Skeletal muscle tissue (tissue), 4 donors: ENCODE results near the gene UCP2. TPM values are rescaled to one million over a fixed set of nuclear protein-coding genes. Genes with fewer than 3 reads are reported as not detected.
"Not testable (repeated sequence)": the region's sequence is repeated elsewhere in the genome, so short reads cannot be mapped to it uniquely, and the experiment has no call there.

Experiments
- H3K27ac ChIP-seq: one replicate; pipeline ENCODE4 v1.7.0; 2013; ENCODE audit warnings: mild to moderate bottlenecking, low read depth, low read length, inconsistent platforms
- H3K27me3 ChIP-seq, 3 donors: one replicate each; pipeline ENCODE4 v1.7.0; 2013; ENCODE audit warnings: low read length in 3 of 3; ENCODE audit not compliant: control insufficient read depth in 3 of 3, insufficient read depth in 3 of 3
- H3K36me3 ChIP-seq, 3 donors: one replicate each; pipeline ENCODE4 v1.7.0; 2013; ENCODE audit warnings: low read length in 3 of 3; ENCODE audit not compliant: control insufficient read depth in 3 of 3, insufficient read depth in 3 of 3
- H3K4me1 ChIP-seq, 3 donors: one replicate each; pipeline ENCODE4 v1.7.0; 2013; ENCODE audit warnings: low read length in 3 of 3, mild to moderate bottlenecking in 3 of 3; ENCODE audit not compliant: control insufficient read depth in 3 of 3, insufficient read depth in 3 of 3
- H3K4me3 ChIP-seq, 3 donors: one replicate each; pipeline ENCODE4 v1.7.0; 2013; ENCODE audit warnings: low read length in 3 of 3
- H3K9ac ChIP-seq, 3 donors: one replicate each; pipeline ENCODE4 v1.7.0; 2013; ENCODE audit warnings: low read length in 3 of 3, mild to moderate bottlenecking in 3 of 3, moderate library complexity in 2 of 3, low read depth in 1 of 3
- H3K9me3 ChIP-seq, 3 donors: one replicate each; pipeline ENCODE4 v1.7.0; 2013; ENCODE audit warnings: low read length in 3 of 3; ENCODE audit not compliant: control insufficient read depth in 3 of 3
- total RNA-seq: library from RNA; depleted of rRNA; stranded (reverse); fragments of >200 nt; gene quantifications from one replicate; pipeline ENCODE4 v1.2.3, GENCODE V29; 2014
- donor health status: Osteomylitis.

UCP2 gene
- total RNA-seq, 1 donor from 2014 or later: 25.1 TPM

GRCh38 chr11:73996161-73996747, 13.6 kb upstream of the UCP2 start:
- Histone ChIP-seq H3K4me1 (peaks cover 0 to 4% (median 4%) of the 10 kb centered on the region in 3 donors), H3K9ac (no peak overlapping the region), H3K27me3 (no peaks in the 10 kb centered on the region), H3K9me3 (no peaks in the 10 kb centered on the region), H3K4me3 (no peak overlapping the region), H3K27ac (no peak overlapping the region), H3K36me3 (peaks cover 9 to 14% (median 10%) of the 10 kb centered on the region in 3 donors)

GRCh38 chr11:73995731-73996130, 13.1 kb upstream of the UCP2 start:
- H3K36me3 ChIP-seq: peaks cover 6 to 9% (median 7%) of the 10 kb centered on the region in 3 donors
- no peaks in the 10 kb centered on the region for H3K9me3 ChIP-seq
- peaks cover 0 to 4% (median 4%) of the 10 kb centered on the region in 3 donors for H3K4me1 ChIP-seq
- peak overlapping the region; percentile 0 for H3K27ac ChIP-seq
- H3K4me3 ChIP-seq: no peak overlapping the region
- H3K27me3 ChIP-seq: no peaks in the 10 kb centered on the region
- no peak overlapping the region for H3K9ac ChIP-seq

- Histone ChIP-seq H3K9ac (no peak overlapping the region), H3K27me3 (no peaks in the 10 kb centered on the region), H3K9me3 (no peaks in the 10 kb centered on the region), H3K27ac (peak overlapping the region; percentile 0), H3K4me3 (no peak overlapping the region), H3K4me1 (peaks cover 0 to 4% (median 4%) of the 10 kb centered on the region in 3 donors), H3K36me3 (peaks cover 3 to 5% (median 4%) of the 10 kb centered on the region in 3 donors)
Observed at GRCh38 chr11:73995247-73995646, 12.6 kb upstream of the UCP2 start.

- Histone ChIP-seq H3K27ac (no peak overlapping the region), H3K9ac (no peak overlapping the region), H3K4me1 (no peaks in the 10 kb centered on the region), H3K36me3 (no peaks in the 10 kb centered on the region), H3K9me3 (no peaks in the 10 kb centered on the region), H3K4me3 (no peak overlapping the region), H3K27me3 (no peaks in the 10 kb centered on the region)
Observed at GRCh38 chr11:73991471-73992006, 8.9 kb upstream of the UCP2 start.

- H3K27me3 ChIP-seq: no peaks in the 10 kb centered on the region
- no peaks in the 10 kb centered on the region for H3K36me3 ChIP-seq
- no peak overlapping the region for H3K27ac ChIP-seq
- H3K9me3 ChIP-seq: no peaks in the 10 kb centered on the region
- no peak overlapping the region for H3K4me3 ChIP-seq
- no peaks in the 10 kb centered on the region for H3K4me1 ChIP-seq
- H3K9ac ChIP-seq: no peak overlapping the region
Observed at GRCh38 chr11:73990730-73991129, 8.1 kb upstream of the UCP2 start.

- Histone ChIP-seq H3K27me3 (no peaks in the 10 kb centered on the region), H3K4me1 (peaks cover 3 to 5% (median 4%) of the 10 kb centered on the region in 3 donors), H3K27ac (no peak overlapping the region), H3K36me3 (no peaks in the 10 kb centered on the region), H3K9ac (no peak overlapping the region), H3K9me3 (no peaks in the 10 kb centered on the region), H3K4me3 (no peak overlapping the region)
Observed at GRCh38 chr11:73989156-73989555, 6.5 kb upstream of the UCP2 start.

GRCh38 chr11:73988227-73988626, 5.6 kb upstream of the UCP2 start:
- no peak overlapping the region for H3K9ac ChIP-seq
- H3K4me1 ChIP-seq: peaks cover 7 to 12% (median 12%) of the 10 kb centered on the region in 3 donors
- H3K27ac ChIP-seq: no peak overlapping the region
- H3K36me3 ChIP-seq: no peaks in the 10 kb centered on the region
- H3K9me3 ChIP-seq: no peaks in the 10 kb centered on the region
- H3K27me3 ChIP-seq: no peaks in the 10 kb centered on the region
- H3K4me3 ChIP-seq: no peak overlapping the region

- H3K4me1 ChIP-seq: peaks cover 29 to 30% (median 30%) of the 10 kb centered on the region in 3 donors
- not testable (repeated sequence) for H3K9ac ChIP-seq, H3K27ac ChIP-seq, H3K9me3 ChIP-seq, H3K36me3 ChIP-seq, H3K27me3 ChIP-seq, H3K4me3 ChIP-seq
Observed at GRCh38 chr11:73985661-73986060, 3.0 kb upstream of the UCP2 start.

GRCh38 chr11:73983741-73984538, 1.3 kb upstream of the UCP2 start:
- Histone ChIP-seq H3K9me3 (no peaks in the 10 kb centered on the region), H3K4me1 (peaks cover 31 to 38% (median 35%) of the 10 kb centered on the region in 3 donors), H3K9ac (peak overlapping the region; percentile 55 to 93 (median 73))

More at GRCh38 chr11:73983741-73984538, 1.3 kb upstream of the UCP2 start:
- no peaks in the 10 kb centered on the region for H3K27me3 ChIP-seq
- peaks cover 9 to 13% (median 11%) of the 10 kb centered on the region in 3 donors for H3K36me3 ChIP-seq
- peak overlapping the region; percentile 75 to 95 (median 94) for H3K4me3 ChIP-seq
- H3K27ac ChIP-seq: peak overlapping the region; percentile 94
